A673 (cell line): ENCODE results near the gene RBM20. TPM values are rescaled to one million over a fixed set of nuclear protein-coding genes. Genes with fewer than 3 reads are reported as not detected.
"Not testable (repeated sequence)": the region's sequence is repeated elsewhere in the genome, so short reads cannot be mapped to it uniquely, and the experiment has no call there.

Experiments
- BruUV-seq: library from RNA; stranded (reverse); fragments of 400-500 nt; replicated peaks from 2 replicates; lab custom pipeline; 2021; lab: Mats Ljungman, UMichigan
- CTCF ChIA-PET: fragments of 300-600 bp; sonication (Branson Sonifier 250); formaldehyde crosslinking; loops from one replicate; lab custom pipeline; 2022; ENCODE audit warnings: antibody characterized with exemption; lab: Charles Lee
- POLR2A ChIA-PET: fragments of 300-600 bp; sonication (Branson Sonifier 250); formaldehyde crosslinking; loops from one replicate; lab custom pipeline; 2022; ENCODE audit warnings: antibody characterized with exemption; ENCODE audit not compliant: low non-redundant PET; lab: Charles Lee
- DNase-seq: peaks from one replicate; pipeline ENCODE4 v3.0.0-alpha.2; 2015; ENCODE audit warnings: low spot score
- H3K27ac ChIP-seq: fragments of 200-600 bp; sonication (generic); 2 replicates; pipeline ENCODE4 v1.5.1; 2016; ENCODE audit warnings: mixed run types, low read depth, mild to moderate bottlenecking, mixed read lengths, antibody characterized with exemption, low read length; ENCODE audit not compliant: poor library complexity, severe bottlenecking
- H3K27me3 ChIP-seq: fragments of 200-600 bp; sonication (generic); replicated peaks from 2 replicates; pipeline ENCODE4 v1.6.1; 2017; ENCODE audit warnings: mixed run types, low read depth, mild to moderate bottlenecking, mixed read lengths, antibody characterized with exemption, low read length; ENCODE audit not compliant: insufficient read depth, poor library complexity
- H3K36me3 ChIP-seq: fragments of 200-600 bp; sonication (generic); 2 replicates; pipeline ENCODE4 v1.6.1; 2016; ENCODE audit warnings: mixed run types, mild to moderate bottlenecking, mixed read lengths, antibody characterized with exemption, low read length; ENCODE audit not compliant: insufficient read depth, poor library complexity, severe bottlenecking
- H3K4me1 ChIP-seq: fragments of 200-600 bp; sonication (generic); 2 replicates; pipeline ENCODE4 v1.6.1; 2017; ENCODE audit warnings: mixed run types, mild to moderate bottlenecking, mixed read lengths, antibody characterized with exemption, low read length; ENCODE audit not compliant: insufficient read depth, poor library complexity, severe bottlenecking
- H3K4me3 ChIP-seq: fragments of 200-600 bp; sonication (generic); 2 replicates; pipeline ENCODE4 v1.5.1; 2016; ENCODE audit warnings: low read depth, mixed run types, mild to moderate bottlenecking, mixed read lengths, low read length; ENCODE audit not compliant: poor library complexity, severe bottlenecking
- H3K9me3 ChIP-seq: fragments of 200-600 bp; sonication (generic); 2 replicates; pipeline ENCODE4 v1.6.1; 2016; ENCODE audit warnings: mixed run types, low read depth, mild to moderate bottlenecking, mixed read lengths, antibody characterized with exemption, low read length; ENCODE audit not compliant: poor library complexity, severe bottlenecking
- CTCF ChIP-seq: fragments of 300-800, 200-600 bp; sonication (generic); conservative IDR thresholded peaks from 2 replicates; pipeline ENCODE4 v1.5.1; 2017; ENCODE audit warnings: low read depth, mild to moderate bottlenecking, antibody characterized with exemption, low read length, moderate library complexity, mixed read lengths
- EZH2 ChIP-seq: fragments of 200-600 bp; sonication (generic); IDR thresholded peaks from 2 replicates; pipeline ENCODE4 v1.6.1; 2017; ENCODE audit warnings: borderline replicate concordance, low read depth, mild to moderate bottlenecking, mixed read lengths, antibody characterized with exemption, low read length; ENCODE audit not compliant: poor library complexity, severe bottlenecking
- intact Hi-C: fragments of 100-400 bp; cut with micrococcal nuclease; formaldehyde crosslinking; loops from one replicate; pipeline ENCODE4 v1.10.0; 2022; ENCODE audit not compliant: unreplicated experiment
- total RNA-seq: library from RNA; stranded (reverse); gene quantifications from 2 replicates; pipeline ENCODE4 v1.2.3, GENCODE V29; 2021

Gene RBM20
- total RNA-seq, 1 experiment from 2014 or later, result 1.3 TPM

GRCh38 chr10:110764793-110765512 is 120.8 kb downstream of the RBM20 start:
- H3K27ac ChIP-seq, result no peak overlapping the region
- CTCF ChIA-PET, result no interaction called here
- TF ChIP-seq EZH2, result no peak
- no peak for TF ChIP-seq CTCF
- intact Hi-C loops, result no loop called here
- no peaks in the 10 kb centered on the region for H3K36me3 ChIP-seq
- BruUV-seq, result no TSS peak
- no peak for DNase-seq
- no peaks in the 10 kb centered on the region for H3K27me3 ChIP-seq
- no peaks in the 10 kb centered on the region for H3K4me1 ChIP-seq
- POLR2A ChIA-PET, result no interaction called here
- no peaks in the 10 kb centered on the region for H3K9me3 ChIP-seq
- no peak overlapping the region for H3K4me3 ChIP-seq

- no peaks in the 10 kb centered on the region for H3K36me3 ChIP-seq
- no peaks in the 10 kb centered on the region for H3K4me1 ChIP-seq
- CTCF ChIA-PET, result interaction anchor here (0.6 kb wide), 1 partner anchor 287 kb away, joined by 3 read pairs; no protein-coding TSS in a partner anchor
- POLR2A ChIA-PET, result no interaction called here
- H3K9me3 ChIP-seq, result no peaks in the 10 kb centered on the region
- no peak overlapping the region for H3K4me3 ChIP-seq
- no peak overlapping the region for H3K27ac ChIP-seq
- TF ChIP-seq EZH2 (no peak), CTCF (no peak)
- no peaks in the 10 kb centered on the region for H3K27me3 ChIP-seq
- no TSS peak for BruUV-seq
- intact Hi-C loops, result no loop called here
- peak; percentile 21 for DNase-seq
These were observed 121.6 kb downstream of the RBM20 start for GRCh38 chr10:110765513-110766319.

GRCh38 chr10:110767601-110768000 is 123.5 kb downstream of the RBM20 start:
- BruUV-seq, CTCF ChIA-PET, H3K36me3 ChIP-seq, H3K27me3 ChIP-seq, H3K4me1 ChIP-seq, POLR2A ChIA-PET, intact Hi-C loops, H3K9me3 ChIP-seq, DNase-seq, H3K27ac ChIP-seq, H3K4me3 ChIP-seq: not testable (repeated sequence)
